H9 (cell line): ENCODE results near the gene ZSCAN5A. TPM values are rescaled to one million over a fixed set of nuclear protein-coding genes. Genes with fewer than 3 reads are reported as not detected.
A peak's percentile ranks its signal among the peaks of the same experiment; 100 is the strongest.

Experiments
- DNase-seq: peaks from one replicate; pipeline ENCODE4 v3.0.0-alpha.2; 2017
- H2AFZ ChIP-seq: one replicate; pipeline ENCODE4 v1.6.1; 2013; ENCODE audit warnings: mild to moderate bottlenecking, low read length, control low read depth, moderate library complexity
- H2AK5ac ChIP-seq: 2 replicates; pipeline ENCODE4 v1.6.1; 2013; ENCODE audit warnings: low read length, control low read depth, mixed read lengths; ENCODE audit not compliant: insufficient read length
- H2BK120ac ChIP-seq: one replicate; pipeline ENCODE4 v1.6.1; 2013; ENCODE audit warnings: low read depth, mild to moderate bottlenecking, low read length, control low read depth, inconsistent platforms; ENCODE audit not compliant: poor library complexity, severe bottlenecking
- H2BK12ac ChIP-seq: 2 replicates; pipeline ENCODE4 v1.6.1; 2013; ENCODE audit warnings: low read length, control low read depth, mixed read lengths, low read depth; ENCODE audit not compliant: insufficient read length
- H2BK15ac ChIP-seq: 2 replicates; pipeline ENCODE4 v1.6.1; 2013; ENCODE audit warnings: low read depth, low read length, control low read depth
- H2BK20ac ChIP-seq: one replicate; pipeline ENCODE4 v1.6.1; 2013; ENCODE audit warnings: low read depth, mild to moderate bottlenecking, low read length, control low read depth, inconsistent platforms; ENCODE audit not compliant: poor library complexity, severe bottlenecking
- H2BK5ac ChIP-seq: 2 replicates; pipeline ENCODE4 v1.6.1; 2013; ENCODE audit warnings: low read length, control low read depth, mixed read lengths; ENCODE audit not compliant: insufficient read length
- H3K14ac ChIP-seq: 2 replicates; pipeline ENCODE4 v1.6.1; 2013; ENCODE audit warnings: low read length, control low read depth; ENCODE audit not compliant: insufficient read depth
- H3K18ac ChIP-seq: 2 replicates; pipeline ENCODE4 v1.6.1; 2013; ENCODE audit warnings: low read depth, mild to moderate bottlenecking, mixed read lengths, low read length, control low read depth; ENCODE audit not compliant: insufficient read length
- H3K23ac ChIP-seq: 2 replicates; pipeline ENCODE4 v1.6.1; 2013; ENCODE audit warnings: low read length, control low read depth, mixed read lengths, low read depth; ENCODE audit not compliant: insufficient read length
- H3K23me2 ChIP-seq: 2 replicates; pipeline ENCODE4 v1.6.1; 2013; ENCODE audit warnings: low read depth, mild to moderate bottlenecking, mixed read lengths, low read length, control low read depth; ENCODE audit not compliant: insufficient read length, poor library complexity, severe bottlenecking
- H3K27ac ChIP-seq: 2 replicates; pipeline ENCODE4 v1.5.1; 2013; ENCODE audit warnings: low read length, control low read depth, mixed read lengths, low read depth; ENCODE audit not compliant: insufficient read length
- H3K27me3 ChIP-seq: 2 replicates; pipeline ENCODE4 v1.6.1; 2013; ENCODE audit warnings: low read length, control low read depth, inconsistent platforms; ENCODE audit not compliant: insufficient read depth
- H3K4ac ChIP-seq: 2 replicates; pipeline ENCODE4 v1.6.1; 2013; ENCODE audit warnings: low read depth, mild to moderate bottlenecking, control low read depth, inconsistent platforms, low read length, moderate library complexity
- H3K4me1 ChIP-seq: 2 replicates; pipeline ENCODE4 v1.6.1; 2013; ENCODE audit warnings: low read length, control low read depth, inconsistent platforms; ENCODE audit not compliant: insufficient read depth
- H3K4me2 ChIP-seq: 2 replicates; pipeline ENCODE4 v1.6.1; 2013; ENCODE audit warnings: low read length, control low read depth, mixed read lengths; ENCODE audit not compliant: insufficient read length, insufficient read depth
- H3K56ac ChIP-seq: 2 replicates; pipeline ENCODE4 v1.6.1; 2013; ENCODE audit warnings: low read depth, mild to moderate bottlenecking, mixed read lengths, low read length, control low read depth; ENCODE audit not compliant: insufficient read length
- H3K79me1 ChIP-seq: 2 replicates; pipeline ENCODE4 v1.6.1; 2013; ENCODE audit warnings: low read depth, mild to moderate bottlenecking, moderate library complexity, low read length, control low read depth, inconsistent platforms; ENCODE audit not compliant: insufficient read depth, poor library complexity, severe bottlenecking
- H3K79me2 ChIP-seq: 2 replicates; pipeline ENCODE4 v1.6.1; 2013; ENCODE audit warnings: low read length, control low read depth, inconsistent platforms; ENCODE audit not compliant: insufficient read depth
- H3K9ac ChIP-seq: 2 replicates; pipeline ENCODE4 v1.6.1; 2013; ENCODE audit warnings: low read length, control low read depth, mixed read lengths; ENCODE audit not compliant: insufficient read length; ENCODE audit errors: extremely low read depth
- H3K9me3 ChIP-seq: one replicate; pipeline ENCODE4 v1.6.1; 2013; ENCODE audit warnings: low read depth, low read length, inconsistent platforms; ENCODE audit not compliant: control insufficient read depth
- H3T11ph ChIP-seq: one replicate; pipeline ENCODE4 v1.6.1; 2013; ENCODE audit warnings: mild to moderate bottlenecking, low read length, control low read depth, inconsistent platforms
- H4K20me1 ChIP-seq: one replicate; pipeline ENCODE4 v1.6.1; 2013; ENCODE audit not compliant: control insufficient read depth, insufficient read length, insufficient read depth
- H4K5ac ChIP-seq: 2 replicates; pipeline ENCODE4 v1.6.1; 2013; ENCODE audit warnings: low read depth, mild to moderate bottlenecking, mixed read lengths, low read length, control low read depth; ENCODE audit not compliant: insufficient read length
- H4K8ac ChIP-seq: replicated peaks from 2 replicates; pipeline ENCODE4 v1.6.1; 2013; ENCODE audit warnings: low read length, control low read depth, mixed read lengths, low read depth; ENCODE audit not compliant: insufficient read length
- H4K91ac ChIP-seq: 2 replicates; pipeline ENCODE4 v1.6.1; 2013; ENCODE audit warnings: low read depth, mild to moderate bottlenecking, moderate library complexity, mixed read lengths, low read length, control low read depth; ENCODE audit not compliant: insufficient read length
- H3K27ac Mint-ChIP-seq, 3 experiments: 2 replicates in 2 of 3; 3 replicates in 1 of 3; pipeline ENCODE4 v1.8.0; 2020 to 2021; ENCODE audit warnings: mixed read lengths in 3 of 3, mild to moderate bottlenecking in 1 of 3, moderate library complexity in 1 of 3
- H3K27me3 Mint-ChIP-seq: 2 replicates; pipeline ENCODE4 v1.8.0; 2021; ENCODE audit warnings: low read depth, mild to moderate bottlenecking, moderate library complexity, mixed read lengths
- H3K36me3 Mint-ChIP-seq, 3 experiments: 2 replicates in 2 of 3; 3 replicates in 1 of 3; pipeline ENCODE4 v1.8.0; 2020 to 2021; ENCODE audit warnings: low read depth in 3 of 3, mixed read lengths in 3 of 3; ENCODE audit not compliant: insufficient read depth in 1 of 3
- H3K4me1 Mint-ChIP-seq, 2 experiments: 2 replicates each; pipeline ENCODE4 v1.8.0; 2020; ENCODE audit warnings: mixed read lengths in 2 of 2
- H3K4me3 Mint-ChIP-seq, 2 experiments: 2 replicates in 1 of 2; 3 replicates in 1 of 2; pipeline ENCODE4 v1.8.0; 2020 to 2021; ENCODE audit warnings: mild to moderate bottlenecking in 2 of 2, mixed read lengths in 2 of 2, moderate library complexity in 1 of 2
- H3K9me3 Mint-ChIP-seq, 2 experiments: 2 replicates in 1 of 2; 3 replicates in 1 of 2; pipeline ENCODE4 v1.8.0; 2020; ENCODE audit warnings: mild to moderate bottlenecking in 2 of 2, mixed read lengths in 2 of 2, moderate library complexity in 1 of 2
- whole genome bisulfite sequencing: extraction: QIAGEN DNeasy Blood & Tissue Kit; methylation state at CpG from one replicate; pipeline ENCODE4 v1.1.7; 2013; ENCODE audit warnings: missing lambda C conversion rate, low lambda C conversion rate, mixed read lengths; ENCODE audit not compliant: insufficient read length; ENCODE audit errors: extremely low coverage; 5-methylcytosine and 5-hydroxymethylcytosine counted together
- total RNA-seq: library from RNA; stranded (reverse); gene quantifications from 2 replicates; pipeline ENCODE4 v1.2.1, GENCODE V29; 2021
- TF ChIP-seq, protein P1 (sequence below): fragments of 200-600 bp; sonication (generic); conservative IDR thresholded peaks from 3 replicates; pipeline ENCODE4 v1.8.0; 2021; ENCODE audit warnings: antibody characterized with exemption, mild to moderate bottlenecking

The ZSCAN5A gene
- total RNA-seq, 1 experiment from 2014 or later: 12.5 TPM

DNA sequence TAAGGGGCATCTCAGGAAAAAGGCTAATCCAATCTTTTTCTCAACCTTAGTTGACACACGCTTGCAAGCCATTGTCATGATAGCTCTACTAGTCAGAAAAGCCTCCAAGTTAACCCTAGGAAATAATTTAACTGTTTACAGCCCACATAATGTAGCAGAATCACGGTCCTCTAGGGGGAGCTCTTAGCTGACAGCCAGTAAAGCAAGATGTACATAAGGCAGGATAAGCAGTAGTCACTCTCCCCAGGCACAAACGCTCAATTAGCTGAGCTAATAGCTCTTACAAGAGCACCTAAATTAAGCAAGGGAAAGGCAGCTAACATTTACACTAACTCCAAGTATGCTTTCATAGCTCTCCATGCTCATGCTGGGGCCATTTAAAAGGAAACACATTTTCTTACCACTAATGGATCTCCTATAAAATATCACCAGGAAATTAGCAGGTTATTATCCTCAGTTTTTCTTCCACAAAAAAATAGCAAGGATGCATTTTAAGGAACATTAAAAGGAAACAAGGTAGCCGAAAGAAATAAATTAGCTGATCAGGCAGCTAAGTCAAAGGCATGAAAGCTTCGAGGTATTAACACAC is 33.7 kb upstream of the ZSCAN5A start:
- DNase-seq: no peak
- H3K23me2 ChIP-seq: no peaks in the 10 kb centered on the region
- H3T11ph ChIP-seq: no peak overlapping the region
- H3K9me3 ChIP-seq: peaks cover 3% of the 10 kb centered on the region
- peaks cover 6% of the 10 kb centered on the region for H3K27me3 Mint-ChIP-seq
- no peak overlapping the region for H4K91ac ChIP-seq
- WGBS: no CpG with 5 or more reads among the region's 5 CpGs
- no peak overlapping the region for H4K8ac ChIP-seq
- H3K4ac ChIP-seq: no peak overlapping the region
- no peaks in the 10 kb centered on the region for H3K79me1 ChIP-seq
- H3K23ac ChIP-seq: no peak overlapping the region
- H2AFZ ChIP-seq: no peak overlapping the region
- no peaks in the 10 kb centered on the region for H3K79me2 ChIP-seq
- no peaks in the 10 kb centered on the region for H3K4me1 ChIP-seq
- no peak overlapping the region for H3K27ac ChIP-seq
- no peak overlapping the region for H4K5ac ChIP-seq
- no peak overlapping the region for H2BK120ac ChIP-seq
- no peak overlapping the region for H3K14ac ChIP-seq
- H3K56ac ChIP-seq: no peak overlapping the region
- H3K36me3 Mint-ChIP-seq: peaks cover 2 to 6% (median 3%) of the 10 kb centered on the region in 3 experiments; a peak in 3 of 7 replicates
- no peaks in the 10 kb centered on the region for H4K20me1 ChIP-seq
- H3K27ac Mint-ChIP-seq: no peak overlapping the region
- no peak overlapping the region for H2BK5ac ChIP-seq
- no peak overlapping the region for H3K9ac ChIP-seq
- peaks cover 41 to 70% of the 10 kb centered on the region in 2 experiments for H3K9me3 Mint-ChIP-seq
- H3K18ac ChIP-seq: no peak overlapping the region
- H3K4me2 ChIP-seq: no peak overlapping the region
- no peak overlapping the region for H2BK20ac ChIP-seq
- H3K4me3 Mint-ChIP-seq: no peak overlapping the region
- no peaks in the 10 kb centered on the region for H3K27me3 ChIP-seq
- peaks cover 6 to 27% of the 10 kb centered on the region in 2 experiments for H3K4me1 Mint-ChIP-seq
- no peak overlapping the region for H2BK15ac ChIP-seq
- no peak overlapping the region for H2BK12ac ChIP-seq
- TF ChIP-seq, protein P1, sequence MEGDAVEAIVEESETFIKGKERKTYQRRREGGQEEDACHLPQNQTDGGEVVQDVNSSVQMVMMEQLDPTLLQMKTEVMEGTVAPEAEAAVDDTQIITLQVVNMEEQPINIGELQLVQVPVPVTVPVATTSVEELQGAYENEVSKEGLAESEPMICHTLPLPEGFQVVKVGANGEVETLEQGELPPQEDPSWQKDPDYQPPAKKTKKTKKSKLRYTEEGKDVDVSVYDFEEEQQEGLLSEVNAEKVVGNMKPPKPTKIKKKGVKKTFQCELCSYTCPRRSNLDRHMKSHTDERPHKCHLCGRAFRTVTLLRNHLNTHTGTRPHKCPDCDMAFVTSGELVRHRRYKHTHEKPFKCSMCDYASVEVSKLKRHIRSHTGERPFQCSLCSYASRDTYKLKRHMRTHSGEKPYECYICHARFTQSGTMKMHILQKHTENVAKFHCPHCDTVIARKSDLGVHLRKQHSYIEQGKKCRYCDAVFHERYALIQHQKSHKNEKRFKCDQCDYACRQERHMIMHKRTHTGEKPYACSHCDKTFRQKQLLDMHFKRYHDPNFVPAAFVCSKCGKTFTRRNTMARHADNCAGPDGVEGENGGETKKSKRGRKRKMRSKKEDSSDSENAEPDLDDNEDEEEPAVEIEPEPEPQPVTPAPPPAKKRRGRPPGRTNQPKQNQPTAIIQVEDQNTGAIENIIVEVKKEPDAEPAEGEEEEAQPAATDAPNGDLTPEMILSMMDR: peak; percentile 64
- no peak overlapping the region for H2AK5ac ChIP-seq
